ENCODE measurements around the gene LINGO4.

- TF ChIP-seq POLR2A (IDR thresholded peaks at IDR 0.05) (no peak), CTCF (IDR thresholded peaks at IDR 0.05) (peak in 1 of 3 experiments; percentile 10)
These were observed 42.0 kb downstream of the LINGO4 start, which contains the start of gene MRPL9 for GRCh38 chr1:151762941-151763921.
